ENCODE results near the gene KCNH1. TPM values are rescaled to one million over a fixed set of nuclear protein-coding genes. Genes with fewer than 3 reads are reported as not detected.
"Not testable (repeated sequence)": the region's sequence is repeated elsewhere in the genome, so short reads cannot be mapped to it uniquely, and the experiment has no call there.

Gene KCNH1
- total and polyA plus RNA-seq, 2 experiments from 2014 or later = 0.71 to 1.8 TPM

DNA sequence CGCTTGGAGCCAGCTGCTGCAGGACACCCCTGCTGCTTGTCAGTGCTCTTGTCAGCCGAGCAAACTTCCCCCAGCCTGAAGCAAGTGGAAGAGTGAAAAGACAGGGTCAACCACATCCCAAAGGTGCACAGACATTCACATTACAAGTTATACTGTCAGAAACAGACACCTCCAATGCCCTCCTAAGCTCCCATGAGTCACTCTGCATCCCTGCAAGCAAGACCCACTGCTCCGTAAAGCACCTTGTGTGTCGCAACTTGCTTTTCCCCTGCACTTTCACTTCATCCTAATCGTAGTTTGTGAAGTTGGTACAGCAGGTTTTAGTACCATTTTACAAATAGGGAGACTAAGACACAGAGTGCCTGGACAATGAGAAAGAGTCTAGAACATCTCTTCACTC lies 51.1 kb downstream of the KCNH1 start:
- no peak overlapping the region for H2AFZ ChIP-seq
- H3K4me1 ChIP-seq (ENCODE audit: insufficient read depth) = no peaks in the 10 kb centered on the region
- no peaks in the 10 kb centered on the region for H3F3A ChIP-seq (ENCODE audit: insufficient read depth)
- TF ChIP-seq EZH2 (IDR thresholded peaks at IDR 0.05; ENCODE audit: insufficient read depth, poor library complexity, severe bottlenecking) = no peak
- TF ChIP-seq EZH2phosphoT487 (IDR thresholded peaks at IDR 0.05; ENCODE audit: insufficient read depth, low read depth) = no peak
- no peaks in the 10 kb centered on the region for H3K9me3 ChIP-seq (ENCODE audit: low read depth)
- H3K36me3 ChIP-seq (ENCODE audit: low read depth) = no peaks in the 10 kb centered on the region
- no peak overlapping the region for H3K27ac ChIP-seq
- no peak for DNase-seq
- no peak overlapping the region for H3K4me3 ChIP-seq
- no peak overlapping the region for H3K9ac ChIP-seq
- H3K79me2 ChIP-seq (ENCODE audit: insufficient read depth) = no peaks in the 10 kb centered on the region
- no peaks in the 10 kb centered on the region for H4K20me1 ChIP-seq (ENCODE audit: insufficient read depth)
- no peaks in the 10 kb centered on the region for H3K27me3 ChIP-seq (replicated peaks; ENCODE audit: insufficient read depth)
- in situ Hi-C loops (cut with MboI) = no loop called here
- no peak overlapping the region for H3K4me2 ChIP-seq (ENCODE audit: unreplicated experiment)
- 25 to 27% methylated on average over 5 of the region's 5 CpGs for WGBS, 2 experiments (ENCODE audit: low coverage in 1 of 2, low lambda C conversion rate in 2 of 2, missing lambda C conversion rate in 2 of 2)
- no peaks in the 10 kb centered on the region for H3K9me2 ChIP-seq (ENCODE audit: insufficient read depth)

DNA sequence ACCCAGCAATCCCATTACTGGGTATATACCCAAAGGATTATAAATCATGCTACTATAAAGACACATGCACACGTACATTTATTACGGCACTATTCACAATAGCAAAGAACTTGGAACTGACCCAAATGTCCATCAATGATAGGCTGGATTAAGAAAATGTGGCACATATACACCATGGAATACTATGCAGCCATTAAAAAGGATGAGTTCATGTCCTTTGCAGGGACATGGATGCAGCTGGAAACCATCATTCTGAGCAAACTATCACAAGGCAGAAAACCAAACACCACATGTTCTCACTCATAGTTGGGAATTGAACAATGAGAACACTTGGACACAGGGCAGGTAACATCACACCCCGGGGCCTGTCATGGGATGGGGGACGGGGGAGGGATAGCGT lies 52.5 kb downstream of the KCNH1 start:
- H3K4me2 ChIP-seq (ENCODE audit: unreplicated experiment); H3K4me3 ChIP-seq; H3K4me1 ChIP-seq (ENCODE audit: insufficient read depth); H3K79me2 ChIP-seq (ENCODE audit: insufficient read depth); H3K9ac ChIP-seq; H3F3A ChIP-seq (ENCODE audit: insufficient read depth); H3K9me3 ChIP-seq (ENCODE audit: low read depth); H3K9me2 ChIP-seq (ENCODE audit: insufficient read depth); H4K20me1 ChIP-seq (ENCODE audit: insufficient read depth); DNase-seq; in situ Hi-C loops (cut with MboI); H2AFZ ChIP-seq; H3K27ac ChIP-seq; H3K27me3 ChIP-seq (replicated peaks; ENCODE audit: insufficient read depth); H3K36me3 ChIP-seq (ENCODE audit: low read depth): not testable (repeated sequence)
- WGBS, 2 experiments (ENCODE audit: low coverage in 1 of 2, low lambda C conversion rate in 2 of 2, missing lambda C conversion rate in 2 of 2) = 38 to 42% methylated on average over 5 of the region's 5 CpGs

DNA sequence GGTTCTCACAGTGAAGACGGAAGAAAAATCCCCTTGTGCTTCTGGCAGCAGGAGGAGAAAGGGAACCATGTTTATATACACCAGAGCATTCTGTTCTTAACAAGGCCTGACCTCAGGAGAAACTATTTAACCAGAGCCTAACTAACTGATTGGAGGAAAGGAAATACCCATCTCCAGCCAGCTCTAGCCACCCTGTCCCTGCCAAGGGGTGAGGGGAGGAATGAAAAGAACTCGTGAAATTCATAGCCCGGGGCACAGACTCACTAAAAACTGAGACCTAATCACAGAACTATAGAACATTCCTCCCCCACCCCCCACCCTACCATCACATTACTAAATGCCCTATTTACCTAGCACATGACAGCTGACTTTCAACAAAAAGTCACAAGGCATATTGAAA lies 65.0 kb downstream of the KCNH1 start:
- H3K9me3 ChIP-seq (ENCODE audit: low read depth) = no peaks in the 10 kb centered on the region

DNA sequence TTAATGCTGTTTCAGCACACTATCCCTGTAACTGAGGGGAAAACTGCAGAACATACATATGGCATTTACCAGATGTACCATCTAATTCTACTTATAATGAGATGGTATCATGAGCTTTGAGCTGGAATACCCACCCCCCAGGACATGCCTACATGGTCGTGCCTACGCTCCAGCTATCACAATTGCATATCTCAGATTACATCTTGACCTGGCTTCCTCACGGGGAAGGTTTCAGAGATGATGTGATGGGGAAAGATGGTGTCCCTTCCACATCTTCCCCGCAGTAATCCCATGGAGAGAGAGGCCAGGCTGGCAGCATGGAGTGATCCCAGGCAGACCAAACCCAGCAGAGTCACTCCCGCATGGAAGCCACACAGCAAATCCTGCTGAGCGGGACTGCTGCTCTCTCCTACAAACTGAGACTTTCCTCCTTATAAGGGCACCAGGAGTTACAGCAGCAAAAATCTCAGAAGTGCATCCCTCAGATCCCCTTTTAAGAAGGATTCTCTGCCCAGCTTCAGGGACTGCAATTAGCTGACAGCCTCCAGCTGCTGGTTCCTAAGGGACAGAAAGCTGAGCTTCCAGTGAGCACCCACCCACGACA lies 67.1 kb downstream of the KCNH1 start:
- Histone ChIP-seq H3K9ac (no peak overlapping the region), H4K20me1 (ENCODE audit: insufficient read depth) (no peaks in the 10 kb centered on the region), H3K27ac (no peak overlapping the region), H3K9me2 (ENCODE audit: insufficient read depth) (no peaks in the 10 kb centered on the region; the same call in 1 of the 2 replicates), H3K36me3 (ENCODE audit: low read depth) (no peaks in the 10 kb centered on the region), H3K4me2 (ENCODE audit: unreplicated experiment) (no peak overlapping the region), H3K9me3 (ENCODE audit: low read depth) (no peaks in the 10 kb centered on the region), H3K4me1 (ENCODE audit: insufficient read depth) (no peaks in the 10 kb centered on the region), H3F3A (ENCODE audit: insufficient read depth) (no peaks in the 10 kb centered on the region), H3K4me3 (no peak overlapping the region), H3K79me2 (ENCODE audit: insufficient read depth) (no peaks in the 10 kb centered on the region), H2AFZ (no peak overlapping the region), H3K27me3 (replicated peaks; ENCODE audit: insufficient read depth) (no peaks in the 10 kb centered on the region)
- DNase-seq = no peak
- TF ChIP-seq EZH2 (IDR thresholded peaks at IDR 0.05; ENCODE audit: insufficient read depth, poor library complexity, severe bottlenecking) (no peak), EZH2phosphoT487 (IDR thresholded peaks at IDR 0.05; ENCODE audit: insufficient read depth, low read depth) (no peak)
- in situ Hi-C loops (cut with MboI) = no loop called here
- 25 to 28% methylated on average over 7 of the region's 7 CpGs for WGBS, 2 experiments (ENCODE audit: low coverage in 1 of 2, low lambda C conversion rate in 2 of 2, missing lambda C conversion rate in 2 of 2)

More for the DNA sequence above, 65.0 kb downstream of the KCNH1 start:
- no peaks in the 10 kb centered on the region for H3K27me3 ChIP-seq (replicated peaks; ENCODE audit: insufficient read depth)
- H3K79me2 ChIP-seq (ENCODE audit: insufficient read depth) = no peaks in the 10 kb centered on the region
- no peak for DNase-seq
- WGBS, 2 experiments (ENCODE audit: low coverage in 1 of 2, low lambda C conversion rate in 2 of 2, missing lambda C conversion rate in 2 of 2) = 15 to 32% methylated on average over 3 of the region's 3 CpGs
- H3K9me2 ChIP-seq (ENCODE audit: insufficient read depth) = no peaks in the 10 kb centered on the region; the same call in 1 of the 2 replicates
- no peak overlapping the region for H3K4me2 ChIP-seq (ENCODE audit: unreplicated experiment)
- no peak overlapping the region for H3K9ac ChIP-seq
- TF ChIP-seq EZH2 (IDR thresholded peaks at IDR 0.05; ENCODE audit: insufficient read depth, poor library complexity, severe bottlenecking) (no peak), EZH2phosphoT487 (IDR thresholded peaks at IDR 0.05; ENCODE audit: insufficient read depth, low read depth) (no peak)
- H3K36me3 ChIP-seq (ENCODE audit: low read depth) = no peaks in the 10 kb centered on the region
- H4K20me1 ChIP-seq (ENCODE audit: insufficient read depth) = no peaks in the 10 kb centered on the region
- H3F3A ChIP-seq (ENCODE audit: insufficient read depth) = no peaks in the 10 kb centered on the region
- in situ Hi-C loops (cut with MboI) = no loop called here
- H3K27ac ChIP-seq = no peak overlapping the region
- H2AFZ ChIP-seq = no peak overlapping the region
- H3K4me1 ChIP-seq (ENCODE audit: insufficient read depth) = no peaks in the 10 kb centered on the region
- H3K4me3 ChIP-seq = no peak overlapping the region

DNA sequence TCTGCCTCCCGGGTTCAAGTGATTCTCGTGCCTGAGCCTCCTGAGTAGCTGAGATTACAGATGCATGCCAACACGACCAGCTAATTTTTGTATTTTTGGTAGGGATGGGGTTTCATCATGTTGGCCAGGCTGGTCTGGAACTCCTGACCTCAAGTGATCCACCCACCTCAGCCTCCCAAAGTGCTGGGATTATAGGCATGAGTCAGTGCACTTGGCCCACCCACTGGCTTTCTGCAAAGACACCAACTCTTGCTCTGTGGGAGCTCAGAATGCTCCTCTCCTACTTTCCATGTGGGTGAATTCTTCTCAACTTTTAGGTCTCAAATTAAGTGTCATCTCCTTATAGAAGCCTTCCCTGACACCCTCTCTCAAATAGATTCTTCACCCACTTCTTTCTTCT lies 92.1 kb downstream of the KCNH1 start:
- H4K20me1 ChIP-seq (ENCODE audit: insufficient read depth); H3K9me3 ChIP-seq (ENCODE audit: low read depth); H3K4me1 ChIP-seq (ENCODE audit: insufficient read depth); H3K27ac ChIP-seq; in situ Hi-C loops (cut with MboI); H2AFZ ChIP-seq; H3F3A ChIP-seq (ENCODE audit: insufficient read depth); H3K79me2 ChIP-seq (ENCODE audit: insufficient read depth); H3K4me2 ChIP-seq (ENCODE audit: unreplicated experiment); H3K36me3 ChIP-seq (ENCODE audit: low read depth); H3K9ac ChIP-seq; H3K4me3 ChIP-seq; H3K9me2 ChIP-seq (ENCODE audit: insufficient read depth); DNase-seq; H3K27me3 ChIP-seq (replicated peaks; ENCODE audit: insufficient read depth): not testable (repeated sequence)
- WGBS, 2 experiments (ENCODE audit: low coverage in 1 of 2, low lambda C conversion rate in 2 of 2, missing lambda C conversion rate in 2 of 2) = 2 to 5% methylated on average over 3 of the region's 3 CpGs

Measured in GM23248 (cell line).